Measurements from ENCODE around the gene VAT1L.

VAT1L gene

GRCh38 chr16:77970371-77970770 is 182.0 kb downstream of the VAT1L start:
- H3K36me3 ChIP-seq (ENCODE audit: control insufficient read depth, low read length), result no peaks in the 10 kb centered on the region
- no peaks in the 10 kb centered on the region for H3K9me3 ChIP-seq (ENCODE audit: control insufficient read depth, insufficient read depth, low read length)
- H3K79me2 ChIP-seq (ENCODE audit: control insufficient read depth, low read length), result no peaks in the 10 kb centered on the region
- no peak overlapping the region for H3K27ac ChIP-seq (ENCODE audit: low read depth, low read length)
- no peak overlapping the region for H3K4me3 ChIP-seq (ENCODE audit: low read length)
- H3F3A ChIP-seq (ENCODE audit: control insufficient read depth, insufficient read depth), result no peaks in the 10 kb centered on the region
- H3K4me1 ChIP-seq (ENCODE audit: control insufficient read depth, low read length), result no peaks in the 10 kb centered on the region
- no peaks in the 10 kb centered on the region for H4K20me1 ChIP-seq (ENCODE audit: control insufficient read depth, insufficient read depth, low read depth, low read length)
- H3K27me3 ChIP-seq (ENCODE audit: control insufficient read depth, low read length), result peaks cover 8% of the 10 kb centered on the region
- no peak overlapping the region for H3K4me2 ChIP-seq (ENCODE audit: low read length)
- H3K9me2 ChIP-seq (replicated peaks; ENCODE audit: control insufficient read depth, low read length), result no peaks in the 10 kb centered on the region
- TF ChIP-seq CTCF (IDR thresholded peaks at IDR 0.05; ENCODE audit: low read depth, low read length, poor library complexity, severe bottlenecking), result no peak
- TF ChIP-seq EZH2phosphoT487 (IDR thresholded peaks at IDR 0.05; ENCODE audit: borderline replicate concordance, low read length), result no peak

- Histone ChIP-seq H3K27ac (ENCODE audit: low read depth, low read length) (no peak overlapping the region), H3K4me1 (ENCODE audit: control insufficient read depth, low read length) (no peaks in the 10 kb centered on the region), H3K9me2 (replicated peaks; ENCODE audit: control insufficient read depth, low read length) (no peaks in the 10 kb centered on the region), H3K27me3 (ENCODE audit: control insufficient read depth, low read length) (peaks cover 8% of the 10 kb centered on the region), H3K4me2 (ENCODE audit: low read length) (no peak overlapping the region), H4K20me1 (ENCODE audit: control insufficient read depth, insufficient read depth, low read depth, low read length) (no peaks in the 10 kb centered on the region), H3K4me3 (ENCODE audit: low read length) (no peak overlapping the region), H3K79me2 (ENCODE audit: control insufficient read depth, low read length) (no peaks in the 10 kb centered on the region), H3K9me3 (ENCODE audit: control insufficient read depth, insufficient read depth, low read length) (no peaks in the 10 kb centered on the region), H3K36me3 (ENCODE audit: control insufficient read depth, low read length) (no peaks in the 10 kb centered on the region), H3F3A (ENCODE audit: control insufficient read depth, insufficient read depth) (no peaks in the 10 kb centered on the region)
- TF ChIP-seq CTCF (IDR thresholded peaks at IDR 0.05; ENCODE audit: low read depth, low read length, poor library complexity, severe bottlenecking), result peak; percentile 80
- no peak for TF ChIP-seq EZH2phosphoT487 (IDR thresholded peaks at IDR 0.05; ENCODE audit: borderline replicate concordance, low read length)
These were observed 183.1 kb downstream of the VAT1L start for GRCh38 chr16:77971306-77972061.

- no peaks in the 10 kb centered on the region for H3K79me2 ChIP-seq (ENCODE audit: control insufficient read depth, low read length)
- H3F3A ChIP-seq (ENCODE audit: control insufficient read depth, insufficient read depth), result no peaks in the 10 kb centered on the region
- H3K9me2 ChIP-seq (replicated peaks; ENCODE audit: control insufficient read depth, low read length), result no peaks in the 10 kb centered on the region
- no peak overlapping the region for H3K4me2 ChIP-seq (ENCODE audit: low read length)
- no peaks in the 10 kb centered on the region for H3K9me3 ChIP-seq (ENCODE audit: control insufficient read depth, insufficient read depth, low read length)
- TF ChIP-seq EZH2phosphoT487 (IDR thresholded peaks at IDR 0.05; ENCODE audit: borderline replicate concordance, low read length) (no peak), CTCF (IDR thresholded peaks at IDR 0.05; ENCODE audit: low read depth, low read length, poor library complexity, severe bottlenecking) (no peak)
- H3K4me3 ChIP-seq (ENCODE audit: low read length), result no peak overlapping the region
- H3K4me1 ChIP-seq (ENCODE audit: control insufficient read depth, low read length), result no peaks in the 10 kb centered on the region
- H3K36me3 ChIP-seq (ENCODE audit: control insufficient read depth, low read length), result no peaks in the 10 kb centered on the region
- no peak overlapping the region for H3K27ac ChIP-seq (ENCODE audit: low read depth, low read length)
- no peaks in the 10 kb centered on the region for H4K20me1 ChIP-seq (ENCODE audit: control insufficient read depth, insufficient read depth, low read depth, low read length)
- H3K27me3 ChIP-seq (ENCODE audit: control insufficient read depth, low read length), result peaks cover 5% of the 10 kb centered on the region
These were observed 183.7 kb downstream of the VAT1L start for GRCh38 chr16:77972062-77972392.
